SK-N-SH (cell line): ENCODE measurements around the gene RPN1. TPM values are rescaled to one million over a fixed set of nuclear protein-coding genes. Genes with fewer than 3 reads are reported as not detected.

Experiments used
- CTCF ChIA-PET: fragments of 300-600, 350-600 bp; formaldehyde crosslinking; extraction: SDS; loops from one replicate; lab custom pipeline; 2021; lab: Yijun Ruan, JAX
- POLR2A ChIA-PET: fragments of 350-600 bp; sonication (Branson Sonifier 250); formaldehyde crosslinking; extraction: SDS; loops from one replicate; lab custom pipeline; 2020; ENCODE audit warnings: antibody characterized with exemption, inconsistent platforms; lab: Yijun Ruan, JAX
- DNase-seq: peaks from one replicate; pipeline ENCODE4 v3.0.0; 2012
- H2AFZ ChIP-seq: fragments of 200-600 bp; sonication (generic); 2 replicates; pipeline ENCODE4 v1.8.1; 2016; ENCODE audit warnings: antibody characterized with exemption, mild to moderate bottlenecking, low read depth
- H3F3A ChIP-seq: fragments of 200-600 bp; sonication (generic); replicated peaks from 2 replicates; pipeline ENCODE3; 2016; ENCODE audit warnings: antibody characterized with exemption, mild to moderate bottlenecking; ENCODE audit not compliant: insufficient read depth
- H3K27ac ChIP-seq, 2 experiments: fragments of 200-500 bp in 1 of 2; fragments of 200-600 bp in 1 of 2; sonication (Bioruptor generic) in 1 of 2; sonication (generic), shearing (Covaris generic) in 1 of 2; 2 replicates each; pipeline versions ENCODE4 v1.5.1 to v1.6.1; 2014 to 2016; ENCODE audit warnings: low read depth in 2 of 2, inconsistent platforms in 1 of 2, low read length in 1 of 2, mild to moderate bottlenecking in 1 of 2, mixed read lengths in 1 of 2
- H3K27me3 ChIP-seq: fragments of 200-600 bp; sonication (generic), shearing (Covaris generic); 2 replicates; pipeline ENCODE4 v1.6.1; 2016; ENCODE audit warnings: mixed run types; ENCODE audit not compliant: insufficient read depth
- H3K36me3 ChIP-seq, 2 experiments: fragments of 200-500 bp in 1 of 2; fragments of 200-600 bp in 1 of 2; sonication (Bioruptor generic) in 1 of 2; sonication (generic) in 1 of 2; replicated peaks in 1 of 2; 2 replicates each; pipeline versions ENCODE3 to v1.5.1; 2014 to 2016; ENCODE audit warnings: low read length in 1 of 2, mild to moderate bottlenecking in 1 of 2; ENCODE audit not compliant: insufficient read depth in 2 of 2, control insufficient read depth in 1 of 2
- H3K4me1 ChIP-seq, 2 experiments: fragments of 200-500 bp in 1 of 2; fragments of 200-600 bp in 1 of 2; sonication (Bioruptor generic) in 1 of 2; sonication (generic), shearing (Covaris generic) in 1 of 2; 2 replicates each; pipeline versions ENCODE4 v1.5.1 to v1.6.1; 2014 to 2016; ENCODE audit warnings: low read depth in 1 of 2, low read length in 1 of 2, mixed run types in 1 of 2; ENCODE audit not compliant: insufficient read depth in 2 of 2, control insufficient read depth in 1 of 2
- H3K4me2 ChIP-seq: fragments of 200-600 bp; sonication (generic), shearing (Covaris generic); 2 replicates; pipeline ENCODE4 v1.6.1; 2017; ENCODE audit warnings: mixed run types
- H3K4me3 ChIP-seq, 2 experiments: fragments of 200-500 bp in 1 of 2; fragments of 200-600 bp in 1 of 2; sonication (Bioruptor generic) in 1 of 2; sonication (generic), shearing (Covaris generic) in 1 of 2; 2 replicates each; pipeline versions ENCODE4 v1.5.1 to v1.8.1; 2014 to 2016; ENCODE audit warnings: low read depth in 2 of 2, inconsistent platforms in 1 of 2, low read length in 1 of 2, mild to moderate bottlenecking in 1 of 2, mixed read lengths in 1 of 2, moderate library complexity in 1 of 2
- H3K79me2 ChIP-seq: fragments of 200-600 bp; sonication (generic); 2 replicates; pipeline ENCODE4 v1.8.1; 2017; ENCODE audit warnings: mild to moderate bottlenecking; ENCODE audit not compliant: insufficient read depth
- H3K9ac ChIP-seq: fragments of 200-600 bp; sonication (generic); 2 replicates; pipeline ENCODE4 v1.6.1; 2017; ENCODE audit warnings: mixed run types
- H3K9me2 ChIP-seq: fragments of 200-600 bp; sonication (generic); 2 replicates; pipeline ENCODE4 v1.6.1; 2017; ENCODE audit warnings: mixed run types
- H3K9me3 ChIP-seq: fragments of 200-600 bp; sonication (generic); 2 replicates; pipeline ENCODE4 v1.6.1; 2017; ENCODE audit warnings: mixed run types, mild to moderate bottlenecking, moderate library complexity
- H4K20me1 ChIP-seq: fragments of 200-600 bp; sonication (generic); 2 replicates; pipeline ENCODE4 v1.6.1; 2017; ENCODE audit warnings: mild to moderate bottlenecking, mixed run types; ENCODE audit not compliant: insufficient read depth
- CHD2 ChIP-seq: fragments of 150-350 bp; IDR thresholded peaks from 2 replicates; pipeline ENCODE4 v1.6.1; 2018; ENCODE audit warnings: low read length; ENCODE audit not compliant: partially characterized antibody
- CTCF ChIP-seq: fragments of 200-600 bp; sonication (generic); IDR thresholded peaks from 2 replicates; pipeline ENCODE4 v1.6.1; 2017; ENCODE audit warnings: antibody characterized with exemption, mild to moderate bottlenecking, moderate library complexity
- FOXJ3 ChIP-seq: sonication (generic); formaldehyde crosslinking; IDR thresholded peaks from 2 replicates; pipeline ENCODE4 v1.5.1; 2020; ENCODE audit warnings: mild to moderate bottlenecking, missing genetic modification reagents
- FOXM1 ChIP-seq: IDR thresholded peaks from 2 replicates; pipeline ENCODE4 v1.4.0; 2012; ENCODE audit warnings: low read depth, mild to moderate bottlenecking
- GATA2 ChIP-seq: sonication (generic); formaldehyde crosslinking; IDR thresholded peaks from 2 replicates; pipeline ENCODE4 v1.5.0; 2020; ENCODE audit warnings: mild to moderate bottlenecking, missing genetic modification reagents
- MXI1 ChIP-seq: IDR thresholded peaks from 2 replicates; pipeline ENCODE4 v1.6.1; 2012; ENCODE audit warnings: mild to moderate bottlenecking, low read depth, low read length, improper control_type of control experiment
- PBX3 ChIP-seq: IDR thresholded peaks from 2 replicates; pipeline ENCODE4; 2012
- POLR2AphosphoS5 ChIP-seq: IDR thresholded peaks from 2 replicates; pipeline ENCODE4 v1.6.1; 2012; ENCODE audit warnings: low read depth, low read length
- RAD21 ChIP-seq: IDR thresholded peaks from 2 replicates; pipeline ENCODE4 v1.6.1; 2012; ENCODE audit warnings: mild to moderate bottlenecking, low read length
- RCOR1 ChIP-seq: fragments of 150-350 bp; IDR thresholded peaks from 2 replicates; pipeline ENCODE4 v1.6.1; 2017; ENCODE audit warnings: antibody characterized with exemption, low read length
- REST ChIP-seq: IDR thresholded peaks from 2 replicates; pipeline ENCODE4 v1.6.1; 2012; ENCODE audit warnings: mild to moderate bottlenecking, low read depth, low read length, moderate library complexity
- SIN3A ChIP-seq: IDR thresholded peaks from 2 replicates; pipeline ENCODE4 v1.6.1; 2012; ENCODE audit warnings: low read depth, mild to moderate bottlenecking, low read length, moderate library complexity, borderline replicate concordance
- SMC3 ChIP-seq: IDR thresholded peaks from 2 replicates; pipeline ENCODE4 v1.6.1; 2012; ENCODE audit warnings: low read depth, low read length, improper control_type of control experiment
- TEAD4 ChIP-seq: IDR thresholded peaks from 2 replicates; pipeline ENCODE4 v1.4.0; 2012; ENCODE audit warnings: mild to moderate bottlenecking, borderline replicate concordance; ENCODE audit not compliant: insufficient read depth
- USF1 ChIP-seq: IDR thresholded peaks from 2 replicates; pipeline ENCODE4 v1.4.0; 2012; ENCODE audit warnings: low read depth, borderline replicate concordance
- USF2 ChIP-seq: fragments of 150-350 bp; IDR thresholded peaks from 2 replicates; pipeline ENCODE4 v1.6.1; 2017; ENCODE audit warnings: antibody characterized with exemption, low read length, low read depth, borderline replicate concordance
- ZBTB33 ChIP-seq: IDR thresholded peaks from 2 replicates; pipeline ENCODE4 v1.4.0; 2012; ENCODE audit warnings: low read depth, borderline replicate concordance
- WGBS: methylation state at CpG from one replicate; pipeline ENCODE4 v1.1.6; 2017; ENCODE audit warnings: low lambda C conversion rate; 5-methylcytosine and 5-hydroxymethylcytosine counted together
- polyA plus RNA-seq, 3 experiments: library from polyadenylated mRNA; depleted of rRNA; stranded (reverse); fragments of >200 nt; gene quantifications; 2 replicates each; pipeline ENCODE4 v1.2.3, GENCODE V29; 2012

Gene RPN1
- polyA plus RNA-seq, 1 of the 3 experiments (the other 2 are of a cell fraction), result 162 TPM

GRCh38 chr3:128681369-128681829 is 30.8 kb upstream of the RPN1 start:
- Histone ChIP-seq H4K20me1 (no peaks in the 10 kb centered on the region), H3K4me2 (peak overlapping the region; percentile 78), H3K27me3 (no peaks in the 10 kb centered on the region), H2AFZ (peak overlapping the region; percentile 91), H3K36me3 (no peaks in the 10 kb centered on the region), H3K79me2 (no peaks in the 10 kb centered on the region), H3K9me3 (no peaks in the 10 kb centered on the region), H3K4me1 (peaks cover 5% of the 10 kb centered on the region in 2 experiments; a peak in 2 of 4 replicates), H3K9ac (peak overlapping the region; percentile 79), H3K27ac (peak overlapping the region; percentile 84 to 99), H3F3A (no peaks in the 10 kb centered on the region), H3K4me3 (peak overlapping the region; percentile 57 to 58), H3K9me2 (no peaks in the 10 kb centered on the region)
- WGBS, result 46% methylated on average over 9 of the region's 9 CpGs
- ChIA-PET POLR2A (interaction anchor here (0.6 to 2.5 kb wide), 6 partner anchors 10 to 198 kb away, joined by 3 to 18 read pairs (median 3); partner anchors contain the start of gene ACAD9), CTCF (interaction anchor here (1.1 to 5.6 kb wide), 44 partner anchors 9 to 558 kb away, joined by 3 to 112 read pairs (median 7); partner anchors contain the start of genes ACAD9, RAB7A, RPN1 and RUVBL1)
- peak; percentile 39 for DNase-seq
- no peak for TF ChIP-seq POLR2AphosphoS5
- no peak for TF ChIP-seq PBX3
- no peak for TF ChIP-seq RAD21
- no peak for TF ChIP-seq MXI1
- no peak for TF ChIP-seq REST
- TF ChIP-seq GATA2 (CRISPR knock-in tag), result no peak
- no peak for TF ChIP-seq FOXM1
- TF ChIP-seq SIN3A, result no peak
- TF ChIP-seq USF2, result no peak
- TF ChIP-seq FOXJ3 (CRISPR knock-in tag), result no peak
- TF ChIP-seq SMC3, result no peak
- TF ChIP-seq CHD2, result no peak
- TF ChIP-seq CTCF, result no peak
- no peak for TF ChIP-seq USF1
- TF ChIP-seq ZBTB33, result no peak
- TF ChIP-seq TEAD4, result no peak
- TF ChIP-seq RCOR1, result no peak
